Left lung (tissue), 10 donors: ENCODE results near the gene MOB2. TPM values are rescaled to one million over a fixed set of nuclear protein-coding genes. Genes with fewer than 3 reads are reported as not detected.

ENCODE experiments used
- ATAC-seq: fragments of 200-7000 bp; cut with Tn5 transposase; one replicate; pipeline ENCODE4 v1.9.1; 2020; ENCODE audit warnings: moderate library complexity
- DNase-seq, 4 donors: peaks; one replicate each; pipeline ENCODE4 v3.0.0-alpha.2; 2013 to 2020
- H3K27ac ChIP-seq, 2 donors: fragments of 200-600 bp; sonication (generic) in 1 of 2; one replicate each; pipeline versions ENCODE4 v1.5.0 to v1.8.0; 2020 to 2021
- H3K27me3 ChIP-seq, 2 donors: fragments of 200-600 bp; sonication (generic) in 1 of 2; one replicate each; pipeline versions ENCODE4 v1.5.0 to v1.8.0; 2020 to 2021
- H3K36me3 ChIP-seq, 2 donors: fragments of 200-600 bp; sonication (generic) in 1 of 2; one replicate each; pipeline versions ENCODE4 v1.5.0 to v1.8.0; 2020 to 2021
- H3K4me1 ChIP-seq, 2 donors: fragments of 200-600 bp; one replicate each; pipeline ENCODE4 v1.8.0; 2021
- H3K4me3 ChIP-seq, 2 donors: fragments of 200-600 bp; sonication (generic) in 1 of 2; one replicate each; pipeline versions ENCODE4 v1.5.0 to v1.8.0; 2020 to 2021; ENCODE audit warnings: mild to moderate bottlenecking in 1 of 2
- H3K9me3 ChIP-seq, 2 donors: fragments of 200-600 bp; sonication (generic) in 1 of 2; one replicate each; pipeline versions ENCODE4 v1.5.0 to v1.8.0; 2020 to 2021
- CTCF ChIP-seq, 2 donors: fragments of 200-600 bp; sonication (generic) in 1 of 2; IDR thresholded peaks; one replicate each; pipeline versions ENCODE4 v1.5.0 to v1.8.0; 2021; ENCODE audit warnings: antibody characterized with exemption in 2 of 2
- intact Hi-C, 2 donors: fragments of 100-400 bp; cut with DNase I; formaldehyde crosslinking; loops; one replicate each; pipeline versions ENCODE4 v1.11.2 to v1.14.2; 2022
- polyA plus RNA-seq, 6 donors: library from polyadenylated mRNA; unstranded; fragments of 120-200 nt; gene quantifications; one replicate each; pipeline ENCODE4 v1.2.1, GENCODE V29; 2013; ENCODE audit not compliant: insufficient read length in 6 of 6
- total RNA-seq, 2 donors: library from RNA; stranded (reverse); fragmentation: NEBNext Ultra II Directional; extraction: Animal tissue kit (Norgen Biotek cat#: 25700); gene quantifications; one replicate each; pipeline ENCODE4 v1.2.1, GENCODE V29; 2021
- donor health status: DM: no; HTN: yes; CAD: no.
- donor health status: DM: no; HTN: no; CAD: no.

MOB2 gene
- total and polyA plus RNA-seq, 8 donors: 36.1 to 41.3 (median 37.3) TPM

- H3K36me3 ChIP-seq: no peaks in the 10 kb centered on the region
- intact Hi-C loops: no loop called here
- H3K27ac ChIP-seq: no peak overlapping the region
- peaks cover 3 to 25% of the 10 kb centered on the region in 2 donors for H3K4me1 ChIP-seq
- no peaks in the 10 kb centered on the region for H3K9me3 ChIP-seq
- ATAC-seq: no peak
- peaks cover 0 to 17% of the 10 kb centered on the region in 2 donors for H3K27me3 ChIP-seq
- no peak for DNase-seq
- no peak for TF ChIP-seq CTCF (IDR thresholded peaks at IDR 0.05)
- no peak overlapping the region for H3K4me3 ChIP-seq
These were observed 29.3 kb downstream of the MOB2 start for GRCh38 chr11:1457326-1457680.

- H3K27me3 ChIP-seq: peaks cover 0 to 23% of the 10 kb centered on the region in 2 donors
- DNase-seq (no peak), ATAC-seq (no peak)
- H3K4me1 ChIP-seq: peaks cover 3 to 25% of the 10 kb centered on the region in 2 donors
- TF ChIP-seq CTCF (IDR thresholded peaks at IDR 0.05): no peak
- intact Hi-C loops: no loop called here
- H3K27ac ChIP-seq: no peak overlapping the region
- H3K36me3 ChIP-seq: no peaks in the 10 kb centered on the region
- H3K9me3 ChIP-seq: no peaks in the 10 kb centered on the region
- no peak overlapping the region for H3K4me3 ChIP-seq
These were observed 29.8 kb downstream of the MOB2 start for GRCh38 chr11:1456596-1457325.

GRCh38 chr11:1456176-1456575, 30.4 kb downstream of the MOB2 start:
- Histone ChIP-seq H3K36me3 (no peaks in the 10 kb centered on the region), H3K27me3 (peaks cover 0 to 29% of the 10 kb centered on the region in 2 donors), H3K4me1 (peaks cover 3 to 25% of the 10 kb centered on the region in 2 donors), H3K27ac (no peak overlapping the region), H3K4me3 (no peak overlapping the region), H3K9me3 (no peaks in the 10 kb centered on the region)
- TF ChIP-seq CTCF (IDR thresholded peaks at IDR 0.05): no peak
- no peak for DNase-seq
- intact Hi-C loops: no loop called here
- no peak for ATAC-seq

- intact Hi-C loops: no loop called here
- DNase-seq (no peak), ATAC-seq (no peak)
- Histone ChIP-seq H3K27ac (no peak overlapping the region), H3K4me3 (no peak overlapping the region), H3K27me3 (peaks cover 0 to 33% of the 10 kb centered on the region in 2 donors), H3K9me3 (no peaks in the 10 kb centered on the region), H3K36me3 (no peaks in the 10 kb centered on the region), H3K4me1 (peaks cover 3 to 25% of the 10 kb centered on the region in 2 donors)
- no peak for TF ChIP-seq CTCF (IDR thresholded peaks at IDR 0.05)
These were observed 30.9 kb downstream of the MOB2 start for GRCh38 chr11:1455763-1456060.

- ATAC-seq (no peak), DNase-seq (no peak)
- no peak for TF ChIP-seq CTCF (IDR thresholded peaks at IDR 0.05)
- Histone ChIP-seq H3K27me3 (peaks cover 0 to 38% of the 10 kb centered on the region in 2 donors), H3K4me1 (peaks cover 3 to 23% of the 10 kb centered on the region in 2 donors), H3K9me3 (no peaks in the 10 kb centered on the region), H3K27ac (no peak overlapping the region), H3K36me3 (no peaks in the 10 kb centered on the region), H3K4me3 (no peak overlapping the region)
- intact Hi-C loops: no loop called here
These were observed 31.4 kb downstream of the MOB2 start for GRCh38 chr11:1455032-1455762.
